ENCODE measurements around the gene API5. TPM values are rescaled to one million over a fixed set of nuclear protein-coding genes. Genes with fewer than 3 reads are reported as not detected.

Gene API5
- total and polyA plus RNA-seq, 8 donors: 28.3 to 138 (median 43.7) TPM

- no peaks in the 10 kb centered on the region for H3K36me3 ChIP-seq
- DNase-seq: peak in 1 of 2 donors; percentile 79
- TF ChIP-seq, protein P1, sequence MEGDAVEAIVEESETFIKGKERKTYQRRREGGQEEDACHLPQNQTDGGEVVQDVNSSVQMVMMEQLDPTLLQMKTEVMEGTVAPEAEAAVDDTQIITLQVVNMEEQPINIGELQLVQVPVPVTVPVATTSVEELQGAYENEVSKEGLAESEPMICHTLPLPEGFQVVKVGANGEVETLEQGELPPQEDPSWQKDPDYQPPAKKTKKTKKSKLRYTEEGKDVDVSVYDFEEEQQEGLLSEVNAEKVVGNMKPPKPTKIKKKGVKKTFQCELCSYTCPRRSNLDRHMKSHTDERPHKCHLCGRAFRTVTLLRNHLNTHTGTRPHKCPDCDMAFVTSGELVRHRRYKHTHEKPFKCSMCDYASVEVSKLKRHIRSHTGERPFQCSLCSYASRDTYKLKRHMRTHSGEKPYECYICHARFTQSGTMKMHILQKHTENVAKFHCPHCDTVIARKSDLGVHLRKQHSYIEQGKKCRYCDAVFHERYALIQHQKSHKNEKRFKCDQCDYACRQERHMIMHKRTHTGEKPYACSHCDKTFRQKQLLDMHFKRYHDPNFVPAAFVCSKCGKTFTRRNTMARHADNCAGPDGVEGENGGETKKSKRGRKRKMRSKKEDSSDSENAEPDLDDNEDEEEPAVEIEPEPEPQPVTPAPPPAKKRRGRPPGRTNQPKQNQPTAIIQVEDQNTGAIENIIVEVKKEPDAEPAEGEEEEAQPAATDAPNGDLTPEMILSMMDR (IDR thresholded peaks at IDR 0.05): no peak
- TF ChIP-seq EP300 (IDR thresholded peaks at IDR 0.05) (no peak), POLR2AphosphoS5 (IDR thresholded peaks at IDR 0.05) (no peak), POLR2A (IDR thresholded peaks at IDR 0.05) (no peak)
- H3K9me3 ChIP-seq: no peaks in the 10 kb centered on the region
- WGBS, 5 donors: 43 to 53% (median 44%) methylated on average over 15 of the region's 15 CpGs
- H3K27ac ChIP-seq: no peak overlapping the region
- no peak overlapping the region for H3K4me3 ChIP-seq
- intact Hi-C loops (cut with DNase I; ENCODE audit: low total_unique reads): no loop called here
- H3K4me1 ChIP-seq: peaks cover 0 to 13% (median 2%) of the 10 kb centered on the region in 4 donors
- H3K27me3 ChIP-seq: no peaks in the 10 kb centered on the region
Measured at GRCh38 chr11:43269254-43269918, 42.4 kb upstream of the API5 start.

- 81 to 97% (median 91%) methylated on average over 2 of the region's 2 CpGs for WGBS, 5 donors
- Histone ChIP-seq H3K36me3 (no peaks in the 10 kb centered on the region), H3K9me3 (no peaks in the 10 kb centered on the region), H3K4me3 (no peak overlapping the region), H3K27ac (no peak overlapping the region), H3K4me1 (peaks cover 0 to 13% (median 2%) of the 10 kb centered on the region in 4 donors), H3K27me3 (no peaks in the 10 kb centered on the region)
- intact Hi-C loops (cut with DNase I; ENCODE audit: low total_unique reads): no loop called here
- TF ChIP-seq EP300 (IDR thresholded peaks at IDR 0.05) (no peak), POLR2AphosphoS5 (IDR thresholded peaks at IDR 0.05) (no peak), POLR2A (IDR thresholded peaks at IDR 0.05) (no peak)
- TF ChIP-seq, protein P1 (IDR thresholded peaks at IDR 0.05): no peak
- no peak for DNase-seq
Measured at GRCh38 chr11:43270468-43270867, 41.3 kb upstream of the API5 start.

GRCh38 chr11:43278193-43278956 lies 33.4 kb upstream of the API5 start:
- Histone ChIP-seq H3K9me3 (no peaks in the 10 kb centered on the region), H3K4me3 (no peak overlapping the region), H3K36me3 (no peaks in the 10 kb centered on the region), H3K4me1 (peaks cover 0 to 5% (median 0%) of the 10 kb centered on the region in 4 donors), H3K27ac (no peak overlapping the region), H3K27me3 (peaks cover 0 to 23% (median 0%) of the 10 kb centered on the region in 3 donors)
- intact Hi-C loops (cut with DNase I; ENCODE audit: low total_unique reads): no loop called here
- 42 to 49% (median 44%) methylated on average over 9 of the region's 9 CpGs for WGBS, 5 donors
- peak in 1 of 2 donors; percentile 62 for DNase-seq
- TF ChIP-seq POLR2AphosphoS5 (IDR thresholded peaks at IDR 0.05) (no peak), EP300 (IDR thresholded peaks at IDR 0.05) (no peak), POLR2A (IDR thresholded peaks at IDR 0.05) (no peak)
- TF ChIP-seq, protein P1 (IDR thresholded peaks at IDR 0.05): no peak

GRCh38 chr11:43282607-43283440 lies 29.0 kb upstream of the API5 start:
- no peaks in the 10 kb centered on the region for H3K9me3 ChIP-seq
- H3K4me3 ChIP-seq: no peak overlapping the region
- H3K27ac ChIP-seq: no peak overlapping the region
- intact Hi-C loops (cut with DNase I; ENCODE audit: low total_unique reads): no loop called here
- H3K4me1 ChIP-seq: peaks cover 0 to 5% (median 0%) of the 10 kb centered on the region in 4 donors
- DNase-seq: peak in 1 of 2 donors; percentile 70
- WGBS, 5 donors: 18 to 26% (median 22%) methylated on average over 19 of the region's 19 CpGs
- H3K27me3 ChIP-seq: peaks cover 0 to 41% (median 0%) of the 10 kb centered on the region in 3 donors
- TF ChIP-seq, protein P1 (IDR thresholded peaks at IDR 0.05): peak in 4 of 7 experiments; percentile 37 to 87 (median 72)
- no peak for TF ChIP-seq EP300 (IDR thresholded peaks at IDR 0.05)
- H3K36me3 ChIP-seq: no peaks in the 10 kb centered on the region
